H1 (cell line): ENCODE measurements around the gene CTSA. TPM values are rescaled to one million over a fixed set of nuclear protein-coding genes. Genes with fewer than 3 reads are reported as not detected.

Source experiments
- CREB1 ChIP-seq: IDR thresholded peaks from 2 replicates; pipeline ENCODE4 v1.6.1; 2012; ENCODE audit warnings: inconsistent platforms
- POLR2A ChIP-seq, 2 experiments: IDR thresholded peaks; 1 replicate in 1 of 2; 2 replicates in 1 of 2; pipeline ENCODE4 v1.6.1; 2011; ENCODE audit warnings: low read depth in 2 of 2, low read length in 2 of 2, mild to moderate bottlenecking in 2 of 2; ENCODE audit errors: control extremely low read depth in 1 of 2
- POLR2AphosphoS5 ChIP-seq: IDR thresholded peaks from 2 replicates; pipeline ENCODE4 v1.6.1; 2011; ENCODE audit warnings: low read depth, low read length
- RBBP5 ChIP-seq: IDR thresholded peaks from 2 replicates; pipeline ENCODE4 v1.7.1; 2012; ENCODE audit warnings: low read depth, mild to moderate bottlenecking, inconsistent platforms, low read length, moderate library complexity, borderline replicate concordance
- SIRT6 ChIP-seq: IDR thresholded peaks from one replicate; pipeline ENCODE4 v1.7.1; 2012; ENCODE audit warnings: low read length, inconsistent platforms
- polyA plus RNA-seq, 7 experiments: library from polyadenylated mRNA; depleted of rRNA in 3 of 7; stranded (reverse) in 5 of 7; unstranded in 2 of 7; fragments of >200 nt in 5 of 7; fragments of 200-250 nt in 2 of 7; gene quantifications; 1 replicate in 5 of 7; 2 replicates in 1 of 7; 4 replicates in 1 of 7; pipeline versions ENCODE4 v1.2.1 to v1.2.3, GENCODE V29; 2011 to 2013; ENCODE audit warnings: missing spikeins in 2 of 7, mixed read lengths in 2 of 7
- total RNA-seq: library from RNA; stranded (reverse); fragmentation: NEBNext Ultra II Directional; extraction: Animal tissue kit (Norgen Biotek cat#: 25700); gene quantifications from 2 replicates; pipeline ENCODE4 v1.2.1, GENCODE V29; 2021

CTSA gene
- total and polyA plus RNA-seq, 2 of the 8 experiments (the other 6 are each of a cell fraction or from before 2014, with no cell fraction given) = 49.7 to 74.0 TPM

DNA sequence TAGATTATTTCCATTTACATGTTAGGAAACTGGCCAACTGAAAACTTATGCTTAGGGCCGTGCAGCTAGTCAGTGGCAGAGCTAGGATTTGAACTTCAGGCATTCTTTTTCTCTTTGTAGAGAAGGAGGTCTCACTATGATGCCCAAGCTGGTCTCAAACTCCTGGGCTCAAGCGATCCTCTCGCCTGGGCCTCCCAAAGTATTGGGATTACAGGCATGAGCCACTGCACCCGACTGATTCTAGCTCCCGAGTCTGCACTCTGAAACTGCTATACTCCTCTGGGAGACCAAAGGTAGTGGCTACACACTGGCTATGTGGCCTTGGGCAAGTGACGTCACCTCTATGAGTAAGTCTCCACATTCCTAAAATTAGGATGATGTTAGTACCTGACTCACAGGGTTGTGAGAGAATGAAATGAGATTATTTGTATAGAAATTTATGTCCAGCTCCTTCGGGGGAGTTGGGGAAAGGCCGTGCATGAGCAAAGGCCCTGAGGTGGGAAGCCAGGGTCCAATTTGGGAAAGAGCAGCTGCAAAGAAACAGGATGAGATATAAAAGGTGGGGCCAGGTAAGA lies 14.5 kb downstream of the CTSA start (continued):
- TF ChIP-seq POLR2AphosphoS5 = no peak
- no peak for TF ChIP-seq RBBP5
- no peak for TF ChIP-seq CREB1
- no peak for TF ChIP-seq POLR2A (IDR thresholded peaks at IDR 0.05; ENCODE audit: control extremely low read depth in 1 of 2, low read depth in 2 of 2, low read length in 2 of 2)
- no peak for TF ChIP-seq SIRT6
